ENCODE measurements around the gene XPO5. TPM values are rescaled to one million over a fixed set of nuclear protein-coding genes. Genes with fewer than 3 reads are reported as not detected.
"Not testable (repeated sequence)": the region's sequence is repeated elsewhere in the genome, so short reads cannot be mapped to it uniquely, and the experiment has no call there.

Gene XPO5
- total and polyA plus RNA-seq, 2 experiments from 2014 or later: 18.8 to 27.6 TPM

- no peak overlapping the region for H3K27ac ChIP-seq
- no peak overlapping the region for H3K4me3 ChIP-seq
- no peaks in the 10 kb centered on the region for H3K9me3 ChIP-seq (ENCODE audit: low read depth)
- H4K20me1 ChIP-seq (ENCODE audit: insufficient read depth): no peaks in the 10 kb centered on the region
- DNase-seq: no peak
- H3K4me1 ChIP-seq (ENCODE audit: insufficient read depth): 0 out of 2 replicates have a peak, but pooled peaks cover 2% of the 10 kb centered on the region
- H3K36me3 ChIP-seq (ENCODE audit: low read depth): peaks cover 14% of the 10 kb centered on the region
- no peaks in the 10 kb centered on the region for H3K9me2 ChIP-seq (ENCODE audit: insufficient read depth)
- no peaks in the 10 kb centered on the region for H3F3A ChIP-seq (ENCODE audit: insufficient read depth)
- in situ Hi-C loops (cut with MboI): loop anchor here (10.0 kb wide), 1 partner anchor 49 kb away; the partner anchor contains the start of gene DLK2
- no peak overlapping the region for H2AFZ ChIP-seq
- H3K27me3 ChIP-seq (replicated peaks; ENCODE audit: insufficient read depth): no peaks in the 10 kb centered on the region
- H3K4me2 ChIP-seq (ENCODE audit: unreplicated experiment): no peak overlapping the region
- TF ChIP-seq EZH2 (IDR thresholded peaks at IDR 0.05; ENCODE audit: insufficient read depth, poor library complexity, severe bottlenecking): no peak
- no peak for TF ChIP-seq EZH2phosphoT487 (IDR thresholded peaks at IDR 0.05; ENCODE audit: insufficient read depth, low read depth)
- H3K79me2 ChIP-seq (ENCODE audit: insufficient read depth): no peaks in the 10 kb centered on the region
- no peak overlapping the region for H3K9ac ChIP-seq
- WGBS, 2 experiments (ENCODE audit: low coverage in 1 of 2, low lambda C conversion rate in 2 of 2, missing lambda C conversion rate in 2 of 2): 90 to 93% methylated on average over 8 of the region's 8 CpGs
Observed at GRCh38 chr6:43503443-43503842, 72.4 kb downstream of the XPO5 start.

- Histone ChIP-seq H3K9me3 (ENCODE audit: low read depth) (no peaks in the 10 kb centered on the region), H3K36me3 (ENCODE audit: low read depth) (peaks cover 18% of the 10 kb centered on the region), H3K79me2 (ENCODE audit: insufficient read depth) (peaks cover 7% of the 10 kb centered on the region), H3F3A (ENCODE audit: insufficient read depth) (no peaks in the 10 kb centered on the region), H3K9ac (no peak overlapping the region), H3K4me3 (no peak overlapping the region), H3K27me3 (replicated peaks; ENCODE audit: insufficient read depth) (no peaks in the 10 kb centered on the region), H3K4me1 (ENCODE audit: insufficient read depth) (0 out of 2 replicates have a peak, but pooled peaks cover 2% of the 10 kb centered on the region), H3K9me2 (ENCODE audit: insufficient read depth) (no peaks in the 10 kb centered on the region), H4K20me1 (ENCODE audit: insufficient read depth) (no peaks in the 10 kb centered on the region), H3K4me2 (ENCODE audit: unreplicated experiment) (no peak overlapping the region), H2AFZ (no peak overlapping the region), H3K27ac (no peak overlapping the region)
- WGBS, 2 experiments (ENCODE audit: low coverage in 1 of 2, low lambda C conversion rate in 2 of 2, missing lambda C conversion rate in 2 of 2): 86 to 89% methylated on average over 4 of the region's 4 CpGs
- in situ Hi-C loops (cut with MboI): loop anchor here (10.0 kb wide), 1 partner anchor 48 kb away; the partner anchor contains the start of gene DLK2
- DNase-seq: no peak
- TF ChIP-seq EZH2 (IDR thresholded peaks at IDR 0.05; ENCODE audit: insufficient read depth, poor library complexity, severe bottlenecking) (no peak), EZH2phosphoT487 (IDR thresholded peaks at IDR 0.05; ENCODE audit: insufficient read depth, low read depth) (no peak)
Observed at GRCh38 chr6:43502666-43503065, 73.2 kb downstream of the XPO5 start.

- Histone ChIP-seq H2AFZ (no peak overlapping the region), H3K9ac (no peak overlapping the region), H3K79me2 (ENCODE audit: insufficient read depth) (peaks cover 17% of the 10 kb centered on the region), H3F3A (ENCODE audit: insufficient read depth) (no peaks in the 10 kb centered on the region), H3K4me2 (ENCODE audit: unreplicated experiment) (no peak overlapping the region), H3K36me3 (ENCODE audit: low read depth) (peaks cover 18% of the 10 kb centered on the region), H3K27me3 (replicated peaks; ENCODE audit: insufficient read depth) (no peaks in the 10 kb centered on the region), H3K9me3 (ENCODE audit: low read depth) (no peaks in the 10 kb centered on the region), H3K4me1 (ENCODE audit: insufficient read depth) (peaks cover 16% of the 10 kb centered on the region), H4K20me1 (ENCODE audit: insufficient read depth) (no peaks in the 10 kb centered on the region), H3K27ac (no peak overlapping the region), H3K9me2 (ENCODE audit: insufficient read depth) (no peaks in the 10 kb centered on the region), H3K4me3 (no peak overlapping the region)
- in situ Hi-C loops (cut with MboI): loop anchor here (10.0 kb wide), 1 partner anchor 46 kb away; the partner anchor contains the start of gene DLK2
- TF ChIP-seq EZH2 (IDR thresholded peaks at IDR 0.05; ENCODE audit: insufficient read depth, poor library complexity, severe bottlenecking) (no peak), EZH2phosphoT487 (IDR thresholded peaks at IDR 0.05; ENCODE audit: insufficient read depth, low read depth) (no peak)
- 98 to 99% methylated on average over 3 of the region's 3 CpGs for WGBS, 2 experiments (ENCODE audit: low coverage in 1 of 2, low lambda C conversion rate in 2 of 2, missing lambda C conversion rate in 2 of 2)
- DNase-seq: no peak
Observed at GRCh38 chr6:43500921-43501320, 74.9 kb downstream of the XPO5 start.

- Histone ChIP-seq H3K9me3 (ENCODE audit: low read depth) (no peaks in the 10 kb centered on the region), H2AFZ (no peak overlapping the region), H4K20me1 (ENCODE audit: insufficient read depth) (no peaks in the 10 kb centered on the region), H3K36me3 (ENCODE audit: low read depth) (peaks cover 18% of the 10 kb centered on the region), H3K27me3 (replicated peaks; ENCODE audit: insufficient read depth) (no peaks in the 10 kb centered on the region), H3K4me1 (ENCODE audit: insufficient read depth) (peaks cover 30% of the 10 kb centered on the region), H3K27ac (no peak overlapping the region), H3F3A (ENCODE audit: insufficient read depth) (0 out of 2 replicates have a peak, but pooled peaks cover 2% of the 10 kb centered on the region), H3K9ac (no peak overlapping the region), H3K9me2 (ENCODE audit: insufficient read depth) (no peaks in the 10 kb centered on the region), H3K4me2 (ENCODE audit: unreplicated experiment) (no peak overlapping the region), H3K79me2 (ENCODE audit: insufficient read depth) (peaks cover 32% of the 10 kb centered on the region), H3K4me3 (no peak overlapping the region)
- TF ChIP-seq EZH2phosphoT487 (IDR thresholded peaks at IDR 0.05; ENCODE audit: insufficient read depth, low read depth) (no peak), EZH2 (IDR thresholded peaks at IDR 0.05; ENCODE audit: insufficient read depth, poor library complexity, severe bottlenecking) (no peak)
- DNase-seq: no peak
- 88 to 90% methylated on average over 12 of the region's 12 CpGs for WGBS, 2 experiments (ENCODE audit: low coverage in 1 of 2, low lambda C conversion rate in 2 of 2, missing lambda C conversion rate in 2 of 2)
- in situ Hi-C loops (cut with MboI): no loop called here
Observed at GRCh38 chr6:43499028-43499815, 76.6 kb downstream of the XPO5 start.

- H3K4me1 ChIP-seq (ENCODE audit: insufficient read depth): peaks cover 40% of the 10 kb centered on the region
- in situ Hi-C loops (cut with MboI); DNase-seq: not testable (repeated sequence)
Observed at GRCh38 chr6:43498291-43498690, 77.5 kb downstream of the XPO5 start.

More at GRCh38 chr6:43498291-43498690, 77.5 kb downstream of the XPO5 start:
- H3K4me3 ChIP-seq; H3K27ac ChIP-seq; H3K9me2 ChIP-seq (ENCODE audit: insufficient read depth); H4K20me1 ChIP-seq (ENCODE audit: insufficient read depth); H2AFZ ChIP-seq; H3K27me3 ChIP-seq (replicated peaks; ENCODE audit: insufficient read depth); H3K9me3 ChIP-seq (ENCODE audit: low read depth); H3K4me2 ChIP-seq (ENCODE audit: unreplicated experiment); H3K9ac ChIP-seq: not testable (repeated sequence)
- WGBS, 2 experiments (ENCODE audit: low coverage in 1 of 2, low lambda C conversion rate in 2 of 2, missing lambda C conversion rate in 2 of 2): 95 to 98% methylated on average over 5 of the region's 5 CpGs
- Histone ChIP-seq H3K36me3 (ENCODE audit: low read depth) (peaks cover 18% of the 10 kb centered on the region), H3K79me2 (ENCODE audit: insufficient read depth) (peaks cover 38% of the 10 kb centered on the region), H3F3A (ENCODE audit: insufficient read depth) (peaks cover 11% of the 10 kb centered on the region)

Measured in GM23248 (cell line).